ENCODE measurements around the gene LZTS2. TPM values are rescaled to one million over a fixed set of nuclear protein-coding genes. Genes with fewer than 3 reads are reported as not detected.
A peak's percentile ranks its signal among the peaks of the same experiment; 100 is the strongest.

The LZTS2 gene
- total RNA-seq, 1 donor from 2014 or later: 56.0 TPM

- DNase-seq (ENCODE audit: low read depth, low spot score): no peak
Observed at GRCh38 chr10:100997360-100998182, 2.0 kb upstream of the LZTS2 start.

GRCh38 chr10:100998183-100998990, 1.2 kb upstream of the LZTS2 start:
- DNase-seq (ENCODE audit: low read depth, low spot score): no peak

GRCh38 chr10:100998991-100999741, 442 bp upstream of the LZTS2 start:
- DNase-seq (ENCODE audit: low read depth, low spot score): no peak

GRCh38 chr10:101000127-101000914, 713 bp downstream of the LZTS2 start:
- DNase-seq (ENCODE audit: low read depth, low spot score): no peak

- peak; percentile 89 for DNase-seq (ENCODE audit: low read depth, low spot score)
Observed at GRCh38 chr10:101000915-101001658, 1.5 kb downstream of the LZTS2 start.

- DNase-seq (ENCODE audit: low read depth, low spot score): no peak
Observed at GRCh38 chr10:101001659-101002035, 2.0 kb downstream of the LZTS2 start.

- no peak for DNase-seq (ENCODE audit: low read depth, low spot score)
Observed at GRCh38 chr10:101002456-101002855, 2.8 kb downstream of the LZTS2 start.

GRCh38 chr10:101003639-101004206, 4.1 kb downstream of the LZTS2 start:
- no peak for DNase-seq (ENCODE audit: low read depth, low spot score)

- DNase-seq (ENCODE audit: low read depth, low spot score): no peak
Observed at GRCh38 chr10:101005361-101005760, 5.8 kb downstream of the LZTS2 start.

GRCh38 chr10:101005869-101006567, 6.4 kb downstream of the LZTS2 start:
- DNase-seq (ENCODE audit: low read depth, low spot score): no peak

- no peak for DNase-seq (ENCODE audit: low read depth, low spot score)
Observed at GRCh38 chr10:101006593-101007098, 7.0 kb downstream of the LZTS2 start.

- DNase-seq (ENCODE audit: low read depth, low spot score): no peak
Observed at GRCh38 chr10:101007099-101007711, 7.6 kb downstream of the LZTS2 start.

- no peak for DNase-seq (ENCODE audit: low read depth, low spot score)
Observed at GRCh38 chr10:101007915-101008822, 8.6 kb downstream of the LZTS2 start.

- DNase-seq (ENCODE audit: low read depth, low spot score): no peak
Observed at GRCh38 chr10:101008823-101009423, 9.3 kb downstream of the LZTS2 start.

GRCh38 chr10:101010329-101010728, 10.7 kb downstream of the LZTS2 start:
- no peak for DNase-seq (ENCODE audit: low read depth, low spot score)

- no peak for DNase-seq (ENCODE audit: low read depth, low spot score)
Observed at GRCh38 chr10:101011517-101012423, 12.2 kb downstream of the LZTS2 start.

All from pulmonary artery endothelial cell (primary cell).